GM19324 (cell line): ENCODE data around the gene ZFP36L2.

Source experiments
- ATAC-seq: cut with Tn5 transposase; IDR thresholded peaks from one replicate; pipeline ENCODE4 v1.9.1; 2021; ENCODE audit warnings: mild to moderate bottlenecking, moderate library complexity; ENCODE audit not compliant: unreplicated experiment, low FRiP score

The ZFP36L2 gene

DNA sequence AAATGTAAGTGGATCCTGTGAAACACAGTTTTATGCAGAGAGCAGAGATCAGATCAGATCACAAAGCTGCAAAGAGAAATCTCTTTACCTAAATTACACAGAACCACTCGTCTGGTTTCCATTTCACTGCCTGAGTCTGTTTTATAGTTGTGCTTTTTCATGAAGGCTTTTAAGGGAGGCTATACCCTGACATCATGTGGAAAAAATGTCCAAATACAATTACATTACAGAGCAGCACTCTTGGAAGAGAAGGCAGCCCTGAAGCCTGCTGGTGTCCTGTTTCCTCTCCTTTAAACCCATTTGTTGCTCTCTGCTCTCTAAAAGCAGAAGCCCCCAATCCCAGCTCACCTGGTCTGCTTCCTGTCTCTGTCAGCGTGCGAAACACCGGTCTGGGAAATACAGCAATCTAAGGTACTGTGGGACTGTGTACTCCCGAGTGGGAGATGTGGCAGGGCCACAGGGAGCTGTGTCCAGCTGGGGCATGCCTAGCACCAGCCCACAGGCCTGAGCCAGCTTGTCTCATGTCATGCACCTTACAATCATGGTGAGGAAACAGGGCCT lies 24.8 kb upstream of the ZFP36L2 start:
- ATAC-seq = no peak

DNA sequence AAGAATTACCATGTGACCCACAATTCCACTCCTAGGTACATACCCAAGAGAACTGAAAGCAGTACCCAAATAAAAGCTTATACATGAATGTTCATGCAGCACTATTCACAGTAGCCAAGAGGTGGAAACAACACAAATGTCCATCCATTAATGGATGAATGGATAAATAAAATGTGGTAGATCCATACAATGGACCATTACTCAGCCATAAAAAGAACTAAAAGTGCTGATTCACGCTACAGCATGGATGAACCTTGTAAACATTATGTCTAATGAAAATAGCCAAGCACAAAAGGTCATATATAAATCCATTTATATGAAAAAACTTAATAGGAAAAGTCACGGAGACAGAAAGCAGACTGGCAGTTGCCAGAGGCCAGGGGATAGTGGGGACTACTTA lies 23.6 kb upstream of the ZFP36L2 start:
- ATAC-seq = no peak

DNA sequence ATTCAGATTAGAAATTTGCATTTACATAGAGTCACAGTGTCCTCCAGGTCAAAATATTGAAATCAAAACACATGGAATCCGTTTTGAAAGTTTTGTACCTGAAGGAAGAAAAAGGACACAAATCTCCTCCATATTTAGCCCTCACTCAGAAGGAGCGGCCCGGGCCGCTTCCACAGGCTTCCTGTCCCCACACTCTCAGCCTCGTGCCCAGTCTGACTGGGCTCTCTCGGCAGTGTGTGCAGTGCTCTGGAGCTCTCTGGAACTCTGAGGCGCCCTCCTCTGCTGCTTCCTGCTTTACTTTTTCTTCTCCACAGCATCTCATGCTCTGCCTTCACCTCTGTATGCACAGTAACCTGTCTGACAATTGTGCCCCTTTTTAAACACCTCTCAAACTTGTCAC lies 22.2 kb upstream of the ZFP36L2 start:
- ATAC-seq = no peak

DNA sequence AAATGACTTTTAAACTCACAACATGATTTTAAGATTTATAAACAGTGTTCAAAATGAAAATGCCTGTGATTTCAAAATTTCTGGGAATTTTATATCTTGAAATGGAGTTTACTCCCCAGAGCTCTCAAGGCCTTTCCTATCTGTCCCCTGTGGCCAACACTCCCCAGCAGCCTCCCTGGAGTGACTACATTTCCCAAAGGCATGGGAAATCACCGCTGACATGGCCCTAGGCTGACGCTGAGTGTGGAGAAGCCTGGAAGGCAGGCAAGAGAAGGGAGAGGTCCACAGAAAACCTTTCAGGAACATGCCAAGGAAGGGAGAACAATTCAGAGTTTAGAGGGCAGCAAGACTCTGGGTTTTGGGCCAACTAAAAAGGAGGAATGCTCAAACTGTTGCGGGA lies 20.2 kb upstream of the ZFP36L2 start:
- no peak for ATAC-seq

DNA sequence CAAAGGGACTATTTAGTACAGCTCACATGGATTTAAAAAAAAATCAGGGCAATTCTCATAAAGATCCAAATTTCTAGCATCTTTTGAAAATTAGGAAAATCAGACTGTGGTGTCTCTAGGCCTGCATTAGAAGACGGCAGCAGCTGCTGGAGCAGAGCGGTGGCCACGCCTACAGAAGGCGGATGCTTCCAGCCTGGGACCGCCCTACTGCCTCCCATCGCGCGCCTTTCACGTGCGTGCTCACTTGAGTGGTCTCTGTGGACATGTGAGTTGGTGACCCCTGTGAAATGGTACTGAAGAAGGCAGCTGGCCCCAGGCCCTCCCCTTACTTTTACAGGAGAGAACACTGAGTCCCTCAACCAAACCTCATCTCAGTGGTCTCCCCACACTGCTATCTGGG lies 15.2 kb upstream of the ZFP36L2 start:
- ATAC-seq = no peak

DNA sequence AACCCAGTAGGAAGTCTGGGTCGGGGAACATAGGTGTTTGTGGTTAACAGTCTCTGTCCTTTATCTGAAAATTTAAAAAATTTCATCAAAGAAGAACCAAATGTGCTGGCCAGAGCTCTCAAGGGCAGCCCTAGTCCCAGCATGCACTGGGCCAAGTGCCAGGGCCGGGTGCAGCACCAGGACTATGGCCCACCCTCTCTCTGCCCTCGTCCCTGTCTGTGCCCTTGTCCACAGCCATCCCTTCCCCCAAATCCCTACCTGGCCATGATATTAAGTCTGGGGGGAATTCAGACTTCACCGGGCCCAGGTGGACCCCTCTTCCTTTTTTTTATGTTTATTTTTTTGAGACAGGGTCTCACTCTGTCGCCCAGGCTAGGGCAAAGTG lies 14.4 kb upstream of the ZFP36L2 start:
- no peak for ATAC-seq

DNA sequence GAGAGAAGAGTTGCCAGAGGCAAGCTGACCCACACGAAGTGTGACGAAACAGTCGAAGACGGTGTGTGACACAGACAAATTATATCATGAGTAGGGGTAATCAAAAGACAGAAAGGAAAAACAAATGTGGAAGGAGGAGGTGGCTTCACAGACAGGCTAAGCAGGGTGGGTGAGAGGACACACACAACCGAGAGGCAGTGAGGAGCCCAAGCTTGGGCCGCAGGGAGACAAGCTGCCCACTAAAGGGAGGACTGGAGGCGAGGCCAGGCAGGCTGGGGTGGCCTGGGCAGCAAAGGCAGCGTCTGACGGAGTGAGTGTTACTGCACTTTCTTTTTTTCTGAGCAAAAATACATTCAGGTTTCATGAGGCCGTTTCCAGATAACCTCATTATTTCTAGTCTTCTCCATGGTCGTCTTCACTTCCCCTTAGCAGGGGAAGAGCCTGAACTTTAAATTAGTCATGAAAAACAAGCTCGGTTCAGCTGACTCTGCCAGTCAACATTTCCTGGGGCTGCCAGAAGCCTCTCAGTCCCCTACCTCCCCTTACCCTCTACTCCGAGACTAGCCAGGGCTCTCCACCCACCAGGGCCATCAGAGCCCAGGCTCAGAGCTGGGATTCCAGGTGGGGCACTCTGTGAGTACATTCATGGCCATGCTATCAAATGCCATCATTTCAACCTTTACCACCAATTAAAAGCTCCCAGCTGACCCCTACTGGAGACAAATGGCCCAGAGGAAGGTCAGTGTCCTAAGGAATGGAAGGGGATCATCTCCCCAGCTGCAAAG lies 13.8 kb upstream of the ZFP36L2 start:
- no peak for ATAC-seq

DNA sequence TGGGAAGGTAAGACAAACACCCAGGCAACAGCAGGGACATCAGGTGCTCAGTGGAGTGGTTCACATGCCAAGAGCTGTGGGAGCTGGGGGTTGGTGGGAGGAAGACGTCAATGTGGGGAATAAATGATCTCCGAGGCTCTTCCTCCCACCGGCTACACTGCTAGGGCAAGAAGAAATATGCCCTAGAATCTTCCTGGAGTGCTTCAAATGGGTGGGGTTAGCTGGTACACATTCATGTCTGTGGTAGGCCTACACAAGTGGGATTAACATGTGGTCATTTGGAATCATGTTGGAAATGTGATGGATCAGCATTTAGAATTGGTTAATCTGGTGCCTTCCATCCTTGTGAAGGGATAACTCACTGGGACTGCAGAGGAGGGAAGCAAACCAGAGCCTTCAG lies 12.4 kb upstream of the ZFP36L2 start:
- no peak for ATAC-seq

DNA sequence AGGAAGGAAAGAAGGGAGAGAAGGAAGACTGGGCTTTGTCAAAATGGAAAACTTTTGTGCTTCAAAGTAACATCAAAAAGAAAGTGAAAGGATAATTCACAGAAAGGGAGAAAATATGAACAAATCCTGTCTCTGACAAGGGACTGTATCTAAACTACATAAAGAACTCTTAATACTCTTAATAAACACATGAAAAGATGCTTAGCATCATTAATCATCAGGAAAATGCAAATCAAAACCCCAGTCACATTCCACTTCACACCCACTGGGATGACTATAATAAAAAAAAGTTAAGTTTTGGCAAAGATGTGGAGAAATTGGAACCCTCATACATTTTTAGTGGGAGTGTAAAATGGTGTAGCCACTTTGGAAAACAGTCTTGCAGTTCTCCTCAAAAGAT lies 11.8 kb upstream of the ZFP36L2 start:
- no peak for ATAC-seq

DNA sequence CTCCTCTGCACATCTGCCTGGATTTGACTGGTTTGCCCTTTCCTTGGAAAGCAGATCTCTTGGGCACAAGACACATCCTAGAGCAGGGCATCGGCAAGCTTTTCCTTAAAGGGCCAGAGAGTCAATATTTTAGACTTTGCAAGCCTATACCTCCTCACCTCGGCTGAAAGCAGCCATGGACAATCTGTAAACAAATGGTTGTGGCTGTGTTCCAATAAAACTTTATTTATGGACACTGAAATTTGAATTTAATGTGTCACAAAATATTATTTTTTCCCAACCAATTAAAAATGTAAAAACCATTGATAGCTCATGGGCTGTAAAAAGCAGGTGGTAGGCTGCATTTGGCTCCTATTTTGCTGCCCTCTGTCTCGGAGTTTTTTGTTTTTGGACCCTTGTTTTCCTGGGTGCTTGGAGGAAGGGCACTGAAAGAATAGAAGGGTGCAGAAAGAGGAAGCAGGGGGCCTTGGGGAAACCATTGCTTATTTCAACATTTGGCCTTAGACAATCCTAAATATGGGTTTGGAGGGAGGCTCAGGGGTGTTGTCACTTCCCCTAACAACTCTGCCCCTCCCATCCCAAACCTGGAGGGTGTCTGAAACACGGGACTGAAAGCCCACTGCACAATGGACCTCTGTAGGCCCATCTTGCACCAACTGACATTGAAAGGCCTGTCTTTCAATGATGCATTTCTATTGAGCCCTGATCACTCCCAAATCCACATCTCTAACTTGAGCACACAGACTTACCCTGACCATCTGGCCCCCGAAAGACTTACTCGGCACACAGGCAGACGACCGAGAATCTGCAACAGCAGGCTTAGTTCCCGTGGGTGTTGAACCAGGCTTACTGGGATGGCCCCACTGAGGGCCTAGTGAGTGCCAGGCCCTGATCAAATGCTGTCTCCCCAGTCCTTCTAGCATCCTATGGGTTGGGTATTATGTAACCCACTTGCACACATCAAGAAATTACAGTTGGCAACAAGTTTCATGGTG lies 7.1 kb upstream of the ZFP36L2 start:
- ATAC-seq = no peak

DNA sequence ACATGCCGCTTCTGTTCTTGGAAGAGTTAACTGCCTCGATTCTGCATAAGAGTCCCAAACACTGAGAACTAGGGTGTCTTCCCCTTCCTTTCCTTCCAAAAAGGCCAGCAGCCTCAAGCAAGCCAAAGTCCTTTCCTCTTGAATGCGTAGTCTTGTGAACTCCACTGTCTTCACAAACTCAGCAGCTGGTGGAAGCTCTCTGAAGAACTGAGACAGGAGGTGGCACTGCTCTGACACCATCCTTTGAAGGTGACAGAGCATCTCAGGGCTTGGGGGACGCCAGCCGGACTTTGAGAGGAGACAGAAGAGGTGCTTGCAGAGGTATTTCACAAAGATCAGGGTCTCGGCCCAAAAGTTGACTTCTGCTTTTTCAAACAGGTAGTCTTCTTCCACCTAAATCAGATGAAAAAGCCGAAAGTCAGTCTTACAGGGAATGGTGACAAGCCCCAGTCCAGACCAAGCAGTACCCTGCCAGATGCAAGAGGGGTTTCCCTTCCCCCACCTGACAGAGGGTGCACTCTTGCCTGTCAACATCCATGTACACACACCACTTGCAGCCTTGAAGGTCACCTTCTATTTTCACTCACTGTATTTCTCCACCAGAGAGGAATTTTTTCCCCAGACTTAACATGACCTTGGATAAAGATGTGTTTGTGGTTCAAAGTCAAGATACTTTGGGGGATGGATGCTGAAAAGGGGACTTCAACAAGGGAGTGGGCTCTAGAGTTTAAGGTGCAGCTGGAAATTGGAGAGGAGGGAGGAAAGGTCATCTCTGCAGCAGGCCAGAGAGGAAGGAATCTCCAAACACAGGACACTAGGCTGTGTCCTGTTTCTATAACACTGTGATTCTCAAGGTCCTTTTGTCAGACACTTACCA lies 4.8 kb upstream of the ZFP36L2 start:
- ATAC-seq = no peak

DNA sequence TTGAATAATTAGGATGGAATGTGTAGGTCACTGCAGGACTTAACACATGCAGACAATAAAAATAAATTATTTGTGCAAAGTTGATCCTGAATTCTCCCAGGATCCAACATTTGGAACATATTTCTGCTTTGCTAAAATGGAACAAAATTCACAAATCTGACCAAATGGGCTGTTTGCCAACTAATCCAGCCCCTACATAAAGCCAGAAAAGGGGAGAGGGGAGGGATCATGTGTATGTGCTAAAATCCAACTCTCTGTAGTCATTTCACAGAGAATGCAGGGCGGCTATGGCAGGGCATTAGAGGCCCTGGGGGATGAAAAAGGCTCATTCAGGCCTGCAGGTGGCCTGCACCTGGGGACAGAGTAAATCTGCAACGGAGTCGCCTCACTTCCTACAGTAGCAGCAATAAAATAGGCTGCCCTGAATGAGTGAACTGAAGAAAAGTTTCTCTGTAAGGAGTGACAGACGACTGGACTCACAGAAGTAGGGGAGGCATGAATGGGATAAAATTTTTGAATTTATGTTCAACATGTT lies 4.0 kb upstream of the ZFP36L2 start:
- no peak for ATAC-seq

DNA sequence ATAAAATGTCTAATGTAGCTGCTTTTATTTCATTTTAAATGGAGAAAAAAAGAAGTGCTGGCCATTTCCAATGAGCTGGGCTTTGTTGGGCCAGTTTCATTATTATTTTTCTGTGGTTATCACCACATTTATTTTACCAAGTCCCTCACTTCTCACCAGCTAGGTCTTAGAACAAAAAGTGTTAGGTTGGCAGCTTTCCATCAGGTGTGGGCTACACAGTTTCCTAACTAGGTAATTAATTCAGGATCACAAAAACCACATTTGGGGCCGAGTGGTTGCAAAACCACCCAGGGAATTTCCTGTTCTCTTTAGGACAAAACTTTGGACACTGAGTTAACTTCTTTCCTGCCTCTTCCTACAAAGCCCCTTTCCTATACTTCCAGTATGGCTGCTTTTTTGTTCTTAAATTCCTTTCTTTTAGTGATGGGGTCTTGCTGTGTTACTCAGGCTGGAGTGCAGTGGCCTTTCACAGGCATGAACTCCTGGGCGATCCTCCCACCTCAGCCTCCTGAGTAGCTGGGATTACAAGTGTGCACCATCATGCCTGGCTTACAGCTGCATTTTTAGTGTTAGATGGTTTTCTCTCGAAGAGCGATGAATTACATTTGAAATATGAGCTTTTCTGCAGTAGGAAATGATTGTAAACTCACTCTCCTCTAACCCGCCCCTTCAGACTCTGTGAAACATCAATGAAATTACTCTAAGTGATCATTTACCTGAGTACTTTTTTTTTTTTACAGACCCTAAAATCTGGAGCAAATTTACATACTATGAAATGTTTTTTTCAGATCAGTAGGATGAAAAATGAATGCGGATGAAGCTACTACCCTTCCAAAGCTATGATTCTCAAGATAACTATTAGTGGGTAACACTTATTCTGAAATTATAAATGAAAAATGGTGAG lies 2.6 kb upstream of the ZFP36L2 start:
- no peak for ATAC-seq

DNA sequence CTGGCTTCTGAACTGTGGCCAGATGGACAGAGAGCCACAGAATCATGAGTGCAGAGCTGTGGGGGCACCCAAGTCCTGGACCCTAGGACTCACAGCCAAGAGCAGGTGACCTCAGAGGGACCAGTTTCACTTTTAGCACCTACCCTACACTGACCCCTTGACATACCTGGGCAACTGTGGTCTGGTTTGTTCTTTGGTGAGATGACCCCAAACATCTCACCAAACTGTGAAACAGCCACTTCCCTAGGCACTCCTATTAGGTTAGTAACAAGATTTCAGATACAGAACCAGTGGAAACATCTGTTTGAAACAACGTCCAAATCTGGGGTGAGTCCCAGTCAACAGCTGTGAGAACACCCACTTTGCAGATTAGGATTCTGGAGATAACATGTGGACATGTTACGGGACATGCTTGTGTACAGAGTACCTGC lies 1.9 kb upstream of the ZFP36L2 start:
- no peak for ATAC-seq

DNA sequence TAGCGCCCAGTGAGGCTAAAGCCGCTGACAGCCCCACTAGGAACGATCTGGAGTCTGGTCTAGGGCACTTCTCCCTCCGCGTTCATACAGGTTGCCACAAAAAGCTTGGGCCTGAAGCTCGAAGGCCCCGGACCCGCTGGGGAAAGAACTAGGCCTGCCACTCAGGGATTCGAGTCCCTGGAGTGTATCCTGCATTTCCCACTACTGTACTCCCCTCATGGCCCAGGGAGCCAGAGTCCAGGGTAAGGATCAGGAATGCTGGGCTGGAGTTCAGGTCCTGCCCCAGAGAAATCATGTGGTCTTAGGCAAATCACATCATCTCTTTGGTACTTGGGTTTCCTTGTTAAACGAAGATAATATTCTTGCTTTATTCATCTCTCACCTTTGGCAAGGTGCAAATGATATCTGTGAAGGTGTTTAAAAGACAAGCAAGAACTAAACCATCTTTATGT lies 1.4 kb upstream of the ZFP36L2 start:
- no peak for ATAC-seq

DNA sequence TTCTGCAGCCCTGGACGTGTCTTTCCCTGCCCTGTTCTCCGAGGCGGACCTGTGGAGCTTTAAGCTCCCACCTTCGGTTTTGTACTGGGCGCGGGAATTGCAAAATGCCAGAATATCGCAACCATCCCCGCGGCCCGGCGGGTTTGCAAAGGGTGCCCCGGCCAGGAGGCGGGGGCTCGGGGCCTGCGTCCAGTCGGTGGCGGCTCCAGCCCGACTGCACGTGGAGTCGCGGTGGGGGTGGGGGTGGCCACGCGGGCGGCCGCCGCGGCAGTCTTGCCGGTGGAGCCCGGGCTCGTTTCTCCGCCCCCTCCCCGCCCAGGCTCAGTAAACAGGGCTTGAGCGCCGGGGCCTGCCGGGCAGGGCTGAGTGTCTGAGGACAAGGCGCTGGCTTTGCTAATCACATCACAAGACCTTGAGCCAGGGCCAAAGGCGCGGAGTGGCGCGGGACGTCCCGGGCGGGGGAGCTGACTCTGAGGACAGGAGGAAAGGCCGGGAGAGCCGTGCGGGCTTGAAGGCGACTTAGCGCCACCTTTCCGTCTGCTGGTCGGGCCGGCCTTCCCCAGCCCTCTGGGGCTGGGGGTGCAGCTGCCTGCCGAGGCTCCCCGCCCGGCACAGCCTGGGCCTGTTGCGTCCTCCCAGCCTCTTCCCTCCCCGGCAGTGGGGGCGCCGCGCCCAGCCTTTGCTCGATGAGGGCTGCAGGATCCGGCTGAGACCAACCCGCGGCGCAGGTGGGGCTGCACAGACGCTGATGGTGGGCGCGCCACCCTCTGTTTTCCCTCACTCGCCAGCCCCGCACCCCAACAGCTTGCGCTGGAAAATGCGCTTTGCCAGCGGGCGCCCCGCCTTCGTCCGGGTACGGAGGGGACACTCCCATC lies 786 bp upstream of the ZFP36L2 start:
- ATAC-seq = peak; percentile 27

DNA sequence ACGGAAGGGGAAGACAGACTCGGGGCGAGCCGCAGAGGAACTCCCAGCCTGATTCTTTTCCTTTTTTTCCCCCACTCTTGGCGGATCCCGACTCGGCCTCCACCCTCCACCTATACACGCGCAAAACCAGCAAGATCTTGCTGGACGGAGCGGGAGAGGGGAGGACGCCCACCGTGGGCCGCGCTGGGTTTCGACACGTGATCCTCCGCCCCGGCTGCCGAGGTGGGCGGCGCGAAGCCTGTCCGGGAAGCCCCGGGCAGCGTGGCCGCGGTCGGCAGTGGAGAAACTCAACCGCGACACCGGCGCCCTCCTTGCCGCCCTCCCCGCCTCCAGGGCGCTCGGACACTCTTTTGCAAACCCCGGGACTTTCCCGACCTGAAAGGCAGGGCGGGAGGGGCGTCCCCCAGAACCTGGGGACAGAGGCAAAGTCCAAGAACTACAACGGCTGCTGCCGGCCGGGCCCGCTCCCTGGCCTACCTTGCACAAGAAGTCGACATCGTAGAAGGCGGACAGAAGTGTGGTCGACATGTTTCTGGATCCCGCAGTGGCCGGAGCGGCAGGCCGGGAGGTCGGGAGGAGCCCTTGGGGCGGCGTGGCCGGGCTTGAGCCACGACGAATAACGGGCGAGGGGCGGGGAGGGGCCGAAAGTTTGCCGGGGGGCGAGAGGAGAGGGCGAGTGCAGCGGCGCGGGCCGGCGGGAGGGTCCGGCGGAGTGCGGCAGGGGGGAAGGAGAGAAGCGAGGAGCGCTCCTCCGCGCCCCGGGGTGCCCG lies 433 bp downstream of the ZFP36L2 start:
- ATAC-seq = peak; percentile 28
